H1 (cell line): ENCODE measurements around the gene DYDC1. TPM values are rescaled to one million over a fixed set of nuclear protein-coding genes. Genes with fewer than 3 reads are reported as not detected.

Experiments used
- CTCF ChIA-PET: fragments of 300-600 bp; sonication (Branson Sonifier 250); formaldehyde crosslinking; loops from one replicate; lab custom pipeline; 2021; ENCODE audit not compliant: partially characterized antibody; lab: Charles Lee
- POLR2A ChIA-PET: fragments of 300-600 bp; sonication (Branson Sonifier 250); formaldehyde crosslinking; loops from one replicate; lab custom pipeline; 2021; ENCODE audit warnings: inconsistent platforms; ENCODE audit not compliant: partially characterized antibody; lab: Charles Lee
- DNase-seq, 2 experiments: peaks; one replicate each; pipeline versions ENCODE4 v3.0.0 to v3.0.0-alpha.2; 2010 to 2022; ENCODE audit warnings: low spot score in 2 of 2, low read depth in 1 of 2, mixed read lengths in 1 of 2
- FAIRE-seq: peaks from 2 replicates; lab custom pipeline; 2011; peaks lifted over from hg19 to GRCh38; lab: Jason Lieb, UNC
- H2AFZ ChIP-seq: 2 replicates; pipeline ENCODE4 v1.8.1; 2012; ENCODE audit warnings: low read length, inconsistent platforms
- H2AK5ac ChIP-seq: 2 replicates; pipeline ENCODE4 v1.6.1; 2013; ENCODE audit warnings: low read depth, low read length
- H2BK120ac ChIP-seq: replicated peaks from 2 replicates; pipeline ENCODE3; 2013; ENCODE audit warnings: low read depth, low read length, inconsistent platforms
- H2BK12ac ChIP-seq: 2 replicates; pipeline ENCODE4 v1.6.1; 2013; ENCODE audit warnings: low read depth, low read length
- H2BK15ac ChIP-seq: 2 replicates; pipeline ENCODE4 v1.6.1; 2013; ENCODE audit warnings: low read length
- H2BK20ac ChIP-seq: 2 replicates; pipeline ENCODE4 v1.6.1; 2013; ENCODE audit warnings: low read length
- H2BK5ac ChIP-seq: 2 replicates; pipeline ENCODE4 v1.6.1; 2013; ENCODE audit warnings: low read depth, low read length
- H3K14ac ChIP-seq: 2 replicates; pipeline ENCODE4 v1.6.1; 2013; ENCODE audit warnings: inconsistent platforms; ENCODE audit not compliant: insufficient read length
- H3K18ac ChIP-seq: 2 replicates; pipeline ENCODE4 v1.6.1; 2013; ENCODE audit warnings: low read length; ENCODE audit errors: extremely low read depth
- H3K23ac ChIP-seq: 2 replicates; pipeline ENCODE4 v1.6.1; 2013; ENCODE audit warnings: inconsistent platforms; ENCODE audit not compliant: insufficient read length
- H3K23me2 ChIP-seq: 2 replicates; pipeline ENCODE4 v1.6.1; 2013; ENCODE audit warnings: low read depth, low read length
- H3K27ac ChIP-seq: 2 replicates; pipeline ENCODE4 v1.6.1; 2011; ENCODE audit warnings: low read depth, low read length, inconsistent platforms
- H3K27me3 ChIP-seq, 4 experiments: replicated peaks in 1 of 4; 1 replicate in 1 of 4; 2 replicates in 3 of 4; pipeline versions ENCODE4 v1.6.1 to v1.8.1; 2011 to 2013; ENCODE audit warnings: low read length in 3 of 4, mild to moderate bottlenecking in 3 of 4, inconsistent platforms in 2 of 4, mixed read lengths in 2 of 4, moderate library complexity in 1 of 4; ENCODE audit not compliant: control insufficient read depth in 3 of 4, insufficient read depth in 3 of 4; ENCODE audit errors: extremely low read depth in 1 of 4
- H3K36me3 ChIP-seq, 4 experiments: 2 replicates each; pipeline versions ENCODE4 v1.6.1 to v1.8.1; 2011 to 2013; ENCODE audit warnings: mild to moderate bottlenecking in 4 of 4, low read length in 3 of 4, moderate library complexity in 2 of 4, control low read depth in 1 of 4, inconsistent platforms in 1 of 4; ENCODE audit not compliant: insufficient read depth in 4 of 4, control insufficient read depth in 2 of 4
- H3K4ac ChIP-seq: replicated peaks from 2 replicates; pipeline ENCODE3; 2013; ENCODE audit warnings: low read length, low read depth, mixed read lengths, inconsistent platforms; ENCODE audit not compliant: insufficient read length
- H3K4me1 ChIP-seq, 4 experiments: replicated peaks in 1 of 4; 1 replicate in 1 of 4; 2 replicates in 3 of 4; pipeline versions ENCODE4 v1.6.1 to v1.8.1; 2011 to 2013; ENCODE audit warnings: low read length in 3 of 4, inconsistent platforms in 2 of 4, mixed read lengths in 1 of 4; ENCODE audit not compliant: insufficient read depth in 4 of 4, control insufficient read depth in 3 of 4
- H3K4me2 ChIP-seq, 2 experiments: 2 replicates each; pipeline versions ENCODE4 v1.6.1 to v1.8.1; 2011 to 2013; ENCODE audit warnings: low read depth in 2 of 2, low read length in 2 of 2, control low read depth in 1 of 2, inconsistent platforms in 1 of 2, mild to moderate bottlenecking in 1 of 2; ENCODE audit not compliant: insufficient read depth in 1 of 2
- H3K4me3 ChIP-seq, 4 experiments: fragments of 200-600, 300-600 bp in 1 of 4; sonication (generic), shearing (Covaris generic), sonication (Bioruptor Twin) in 1 of 4; 2 replicates each; pipeline versions ENCODE4 v1.5.1 to v1.8.1; 2011 to 2016; ENCODE audit warnings: low read length in 4 of 4, low read depth in 3 of 4, control low read depth in 2 of 4, inconsistent platforms in 2 of 4, mild to moderate bottlenecking in 2 of 4, mixed read lengths in 1 of 4, moderate library complexity in 1 of 4; ENCODE audit not compliant: insufficient read depth in 2 of 4; ENCODE audit errors: extremely low read depth in 1 of 4
- H3K56ac ChIP-seq: replicated peaks from 2 replicates; pipeline ENCODE3; 2013; ENCODE audit warnings: low read depth, mild to moderate bottlenecking, mixed read lengths, low read length, inconsistent platforms; ENCODE audit not compliant: insufficient read length
- H3K79me1 ChIP-seq: 2 replicates; pipeline ENCODE4 v1.6.1; 2013; ENCODE audit warnings: low read depth, low read length, control low read depth
- H3K79me2 ChIP-seq, 2 experiments: 2 replicates each; pipeline versions ENCODE4 v1.6.1 to v1.8.1; 2012 to 2013; ENCODE audit warnings: low read length in 2 of 2, mild to moderate bottlenecking in 2 of 2, inconsistent platforms in 1 of 2; ENCODE audit not compliant: insufficient read depth in 2 of 2, control insufficient read depth in 1 of 2
- H3K9ac ChIP-seq, 4 experiments: replicated peaks in 1 of 4; 1 replicate in 1 of 4; 2 replicates in 3 of 4; pipeline versions ENCODE4 v1.6.1 to v1.8.1; 2011 to 2013; ENCODE audit warnings: low read depth in 3 of 4, low read length in 3 of 4, control low read depth in 2 of 4, mild to moderate bottlenecking in 2 of 4, moderate library complexity in 2 of 4, inconsistent platforms in 1 of 4; ENCODE audit errors: extremely low read depth in 1 of 4
- H3K9me3 ChIP-seq, 2 experiments: 2 replicates each; pipeline versions ENCODE4 v1.6.1 to v1.8.1; 2012 to 2013; ENCODE audit warnings: mild to moderate bottlenecking in 2 of 2, moderate library complexity in 2 of 2, control low read depth in 1 of 2, inconsistent platforms in 1 of 2, low read depth in 1 of 2, low read length in 1 of 2, mixed read lengths in 1 of 2; ENCODE audit not compliant: insufficient read depth in 2 of 2
- H4K20me1 ChIP-seq, 2 experiments: replicated peaks in 1 of 2; 2 replicates each; pipeline versions ENCODE3 to v1.8.1; 2011 to 2013; ENCODE audit warnings: inconsistent platforms in 2 of 2, low read length in 2 of 2, mild to moderate bottlenecking in 1 of 2; ENCODE audit not compliant: insufficient read depth in 2 of 2, control insufficient read depth in 1 of 2
- H4K5ac ChIP-seq: 2 replicates; pipeline ENCODE4 v1.6.1; 2013; ENCODE audit warnings: low read length, low read depth, mixed read lengths, inconsistent platforms; ENCODE audit not compliant: insufficient read length
- H4K8ac ChIP-seq: 2 replicates; pipeline ENCODE4 v1.8.0; 2013; ENCODE audit warnings: mild to moderate bottlenecking, moderate library complexity, low read length, inconsistent platforms; ENCODE audit not compliant: insufficient read depth; ENCODE audit errors: extremely low read depth
- H4K91ac ChIP-seq: replicated peaks from 2 replicates; pipeline ENCODE3; 2013; ENCODE audit warnings: low read length, mixed read lengths, inconsistent platforms; ENCODE audit not compliant: insufficient read length
- BCL11A ChIP-seq, 2 experiments: IDR thresholded peaks; one replicate each; pipeline ENCODE4 v1.6.1; 2011; ENCODE audit warnings: low read depth in 2 of 2, low read length in 2 of 2, mild to moderate bottlenecking in 2 of 2
- RXRA ChIP-seq: IDR thresholded peaks from 2 replicates; pipeline ENCODE4 v1.6.1; 2011; ENCODE audit warnings: low read depth, mild to moderate bottlenecking, low read length, moderate library complexity; ENCODE audit not compliant: insufficient read depth
- SRF ChIP-seq: IDR thresholded peaks from 2 replicates; pipeline ENCODE4 v1.6.1; 2011; ENCODE audit warnings: mild to moderate bottlenecking, low read depth, low read length, moderate library complexity
- TAF7 ChIP-seq: optimal IDR thresholded peaks from 2 replicates; pipeline ENCODE3; 2011; ENCODE audit warnings: low read depth, mild to moderate bottlenecking, inconsistent platforms, low read length, moderate library complexity, borderline replicate concordance
- WGBS, 2 experiments: shearing (Covaris generic) in 1 of 2; methylation state at CpG; one replicate each; pipeline versions ENCODE4 v1.1.6 to v1.1.7; 2013 to 2015; ENCODE audit warnings: low lambda C conversion rate in 2 of 2, mixed read lengths in 2 of 2, inconsistent platforms in 1 of 2, low coverage in 1 of 2, missing lambda C conversion rate in 1 of 2; ENCODE audit not compliant: insufficient replicate concordance in 2 of 2, insufficient coverage in 1 of 2, insufficient read length in 1 of 2; ENCODE audit errors: extremely low coverage in 1 of 2, missing lambda C conversion rate in 1 of 2; 5-methylcytosine and 5-hydroxymethylcytosine counted together
- polyA plus RNA-seq, 7 experiments: library from polyadenylated mRNA; depleted of rRNA in 3 of 7; stranded (reverse) in 5 of 7; unstranded in 2 of 7; fragments of >200 nt in 5 of 7; fragments of 200-250 nt in 2 of 7; gene quantifications; 1 replicate in 5 of 7; 2 replicates in 1 of 7; 4 replicates in 1 of 7; pipeline versions ENCODE4 v1.2.1 to v1.2.3, GENCODE V29; 2011 to 2013; ENCODE audit warnings: missing spikeins in 2 of 7, mixed read lengths in 2 of 7
- total RNA-seq: library from RNA; stranded (reverse); fragmentation: NEBNext Ultra II Directional; extraction: Animal tissue kit (Norgen Biotek cat#: 25700); gene quantifications from 2 replicates; pipeline ENCODE4 v1.2.1, GENCODE V29; 2021

Gene DYDC1
- total and polyA plus RNA-seq, 2 of the 8 experiments (the other 6 are each of a cell fraction or from before 2014, with no cell fraction given), result not detected

GRCh38 chr10:80372675-80373074 lies 16.1 kb upstream of the DYDC1 start:
- no peak overlapping the region for H2BK5ac ChIP-seq

More at GRCh38 chr10:80372675-80373074, 16.1 kb upstream of the DYDC1 start:
- no peaks in the 10 kb centered on the region for H3K23me2 ChIP-seq
- H3K23ac ChIP-seq, result no peak overlapping the region
- no peak overlapping the region for H2BK12ac ChIP-seq
- H3K4me2 ChIP-seq, result no peak overlapping the region
- H3K9me3 ChIP-seq, result peaks cover 0 to 5% of the 10 kb centered on the region in 2 experiments; a peak in 1 of 4 replicates
- peaks cover 0 to 2% (median 0%) of the 10 kb centered on the region in 4 experiments; a peak in 2 of 8 replicates for H3K36me3 ChIP-seq
- no peak overlapping the region for H3K9ac ChIP-seq
- no peak for FAIRE-seq
- WGBS, 2 experiments, result 86% methylated on average over 5 of the region's 5 CpGs; no CpG with 5 or more reads in 1 of the 2 experiments
- CTCF ChIA-PET, result interaction anchor here (0.6 to 1.3 kb wide), 3 partner anchors 72 to 646 kb away, joined by 3 to 4 read pairs (median 3); no protein-coding TSS in a partner anchor
- no peaks in the 10 kb centered on the region for H3K4me1 ChIP-seq
- POLR2A ChIA-PET, result interaction anchor here (0.6 kb wide), 1 partner anchor 13 kb away, joined by 3 read pairs; no protein-coding TSS in a partner anchor
- no peaks in the 10 kb centered on the region for H3K79me2 ChIP-seq
- no peak overlapping the region for H3K56ac ChIP-seq
- H2AFZ ChIP-seq, result no peak overlapping the region
- no peak overlapping the region for H3K18ac ChIP-seq
- no peaks in the 10 kb centered on the region for H4K20me1 ChIP-seq
- no peak overlapping the region for H3K4ac ChIP-seq
- no peak overlapping the region for H2BK15ac ChIP-seq
- no peaks in the 10 kb centered on the region; a peak in 1 of 7 replicates for H3K27me3 ChIP-seq
- no peak overlapping the region for H2BK20ac ChIP-seq
- H2AK5ac ChIP-seq, result no peak overlapping the region
- no peak overlapping the region for H2BK120ac ChIP-seq
- no peaks in the 10 kb centered on the region for H3K79me1 ChIP-seq
- H4K91ac ChIP-seq, result no peak overlapping the region
- no peak overlapping the region for H3K4me3 ChIP-seq
- TF ChIP-seq SRF, result no peak
- TF ChIP-seq BCL11A (IDR thresholded peaks at IDR 0.05; ENCODE audit: low read depth in 2 of 2, low read length in 2 of 2), result no peak
- no peak for TF ChIP-seq RXRA
- TF ChIP-seq TAF7, result no peak
- DNase-seq, result no peak
- H4K5ac ChIP-seq, result no peak overlapping the region
- H3K27ac ChIP-seq, result no peak overlapping the region
- no peak overlapping the region for H3K14ac ChIP-seq
- H4K8ac ChIP-seq, result no peak overlapping the region
